Smooth muscle cell (in vitro differentiated cells): ENCODE measurements around the gene COQ4. TPM values are rescaled to one million over a fixed set of nuclear protein-coding genes. Genes with fewer than 3 reads are reported as not detected.
A peak's percentile ranks its signal among the peaks of the same experiment; 100 is the strongest.

Experiments used
- DNase-seq: peaks from one replicate; lab custom pipeline; 2025; ENCODE audit not compliant: unreplicated experiment; lab: John Stamatoyannopoulos, UW
- H2AFZ ChIP-seq: fragments of 200-600 bp; sonication (generic); 2 replicates; pipeline ENCODE4 v1.6.0; 2016; ENCODE audit warnings: antibody characterized with exemption, low read depth, mild to moderate bottlenecking
- H3F3A ChIP-seq: fragments of 200-600 bp; sonication (generic); 2 replicates; pipeline ENCODE4 v1.6.0; 2017; ENCODE audit warnings: antibody characterized with exemption, low read depth
- H3K27ac ChIP-seq: fragments of 200-600 bp; sonication (generic); 2 replicates; pipeline ENCODE4 v1.5.1; 2016; ENCODE audit warnings: low read depth, mild to moderate bottlenecking
- H3K27me3 ChIP-seq: fragments of 200-600 bp; sonication (generic); 2 replicates; pipeline ENCODE4 v1.6.1; 2016; ENCODE audit warnings: low read depth, mild to moderate bottlenecking
- H3K36me3 ChIP-seq: fragments of 200-600 bp; sonication (generic); 2 replicates; pipeline ENCODE4 v1.5.1; 2016; ENCODE audit warnings: low read depth
- H3K4me1 ChIP-seq: fragments of 200-600 bp; sonication (generic); 2 replicates; pipeline ENCODE4 v1.5.1; 2016; ENCODE audit warnings: low read depth
- H3K4me2 ChIP-seq: fragments of 200-600 bp; sonication (generic); 2 replicates; pipeline ENCODE4 v1.6.0; 2016; ENCODE audit warnings: mild to moderate bottlenecking
- H3K4me3 ChIP-seq: fragments of 200-600 bp; sonication (generic); 2 replicates; pipeline ENCODE4 v1.5.1; 2016; ENCODE audit warnings: mild to moderate bottlenecking
- H3K79me2 ChIP-seq: fragments of 200-600 bp; sonication (generic); 2 replicates; pipeline ENCODE4 v1.6.0; 2016; ENCODE audit warnings: low read depth, mild to moderate bottlenecking
- H3K9ac ChIP-seq: fragments of 200-600 bp; sonication (generic); 2 replicates; pipeline ENCODE4 v1.6.0; 2016; ENCODE audit warnings: low read depth
- H3K9me3 ChIP-seq: fragments of 200-600 bp; sonication (generic); replicated peaks from 2 replicates; pipeline ENCODE4 v1.5.1; 2016; ENCODE audit warnings: low read depth
- H4K20me1 ChIP-seq: fragments of 200-600 bp; sonication (generic); 2 replicates; pipeline ENCODE4 v1.6.0; 2016; ENCODE audit warnings: low read depth
- WGBS: methylation state at CpG from one replicate; pipeline ENCODE4 v1.1.7; 2016; ENCODE audit warnings: low lambda C conversion rate; 5-methylcytosine and 5-hydroxymethylcytosine counted together
- polyA plus RNA-seq: library from polyadenylated mRNA; unstranded; fragments of >200 nt; fragmentation: Nextera tagmentation; extraction: Ambion mirVana; gene quantifications from 2 replicates; pipeline ENCODE4 v1.2.1, GENCODE V29; 2016
- total RNA-seq: library from RNA; depleted of rRNA; stranded (reverse); fragments of >200 nt; gene quantifications from 2 replicates; pipeline ENCODE4 v1.2.3, GENCODE V29; 2014
- TF ChIP-seq, protein P1 (sequence below): fragments of 200-600 bp; sonication (generic); IDR thresholded peaks from 2 replicates; pipeline ENCODE4 v1.5.1; 2017; ENCODE audit warnings: borderline replicate concordance, mild to moderate bottlenecking, antibody characterized with exemption; ENCODE audit not compliant: insufficient read depth, poor library complexity, severe bottlenecking

The COQ4 gene
- total and polyA plus RNA-seq, 2 experiments from 2014 or later, result 16.7 to 37.5 TPM

DNA sequence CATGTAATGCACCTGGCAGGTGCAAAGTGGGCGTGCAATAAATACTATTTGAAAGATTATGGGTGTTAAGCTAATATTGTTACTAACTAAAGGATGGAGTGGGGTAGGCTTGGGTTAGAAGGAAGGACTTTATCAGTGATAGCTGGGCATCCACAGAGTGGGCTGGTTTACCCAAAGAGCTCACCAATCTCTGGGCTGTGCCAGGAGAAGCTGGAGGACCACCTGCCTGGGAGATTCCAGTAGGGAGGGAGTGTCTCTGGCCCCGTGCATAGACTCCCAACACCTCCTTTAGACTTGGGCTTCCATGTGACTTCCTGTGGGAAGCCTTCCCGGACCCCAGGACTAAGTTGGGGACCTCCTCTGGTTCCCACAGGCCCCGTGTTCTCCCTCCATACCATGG is 42.9 kb downstream of the COQ4 start:
- DNase-seq, result no peak
- H2AFZ ChIP-seq, result no peak overlapping the region
- WGBS, result 78% methylated on average over 4 of the region's 4 CpGs

DNA sequence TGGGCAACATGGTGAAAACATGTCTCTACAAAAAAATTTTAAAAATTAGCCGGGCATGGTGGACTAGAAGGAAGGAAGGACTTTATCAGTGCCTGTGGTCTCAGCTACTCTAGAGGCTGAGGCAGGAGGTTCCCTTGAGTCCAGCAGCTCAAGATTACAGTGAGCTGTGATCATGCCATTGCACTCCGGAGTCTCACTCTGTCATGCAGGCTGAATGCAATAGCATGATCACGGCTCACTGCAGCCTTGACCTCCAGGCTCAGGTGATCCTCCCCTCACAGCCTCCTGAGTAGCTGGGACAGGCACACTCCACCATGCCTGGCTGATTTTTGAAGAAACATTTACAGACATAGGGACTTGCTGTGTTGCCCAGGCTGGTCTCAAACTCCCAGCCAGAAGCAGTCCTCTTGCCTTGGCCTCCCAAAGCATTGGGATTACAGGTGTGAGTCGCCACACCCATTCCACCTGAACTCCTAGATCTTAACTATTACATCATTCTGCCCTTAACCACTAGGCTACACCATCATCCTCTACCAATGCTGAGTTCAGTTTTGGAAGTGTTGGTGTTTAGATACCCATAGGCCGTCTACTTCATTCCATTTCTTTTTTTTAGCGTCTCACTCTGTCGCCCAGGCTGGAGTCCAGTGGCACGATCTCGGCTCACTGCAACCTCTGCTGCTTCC is 46.5 kb downstream of the COQ4 start:
- Histone ChIP-seq H3K79me2 (peaks cover 25% of the 10 kb centered on the region), H3K9me3 (no peaks in the 10 kb centered on the region), H3K4me1 (peaks cover 11% of the 10 kb centered on the region), H4K20me1 (no peaks in the 10 kb centered on the region), H2AFZ (no peak overlapping the region), H3F3A (peaks cover 7% of the 10 kb centered on the region), H3K4me3 (no peak overlapping the region), H3K9ac (no peak overlapping the region), H3K4me2 (no peak overlapping the region), H3K36me3 (no peaks in the 10 kb centered on the region), H3K27me3 (no peaks in the 10 kb centered on the region), H3K27ac (no peak overlapping the region)
- WGBS, result 97% methylated on average over 9 of the region's 9 CpGs
- TF ChIP-seq, protein P1, sequence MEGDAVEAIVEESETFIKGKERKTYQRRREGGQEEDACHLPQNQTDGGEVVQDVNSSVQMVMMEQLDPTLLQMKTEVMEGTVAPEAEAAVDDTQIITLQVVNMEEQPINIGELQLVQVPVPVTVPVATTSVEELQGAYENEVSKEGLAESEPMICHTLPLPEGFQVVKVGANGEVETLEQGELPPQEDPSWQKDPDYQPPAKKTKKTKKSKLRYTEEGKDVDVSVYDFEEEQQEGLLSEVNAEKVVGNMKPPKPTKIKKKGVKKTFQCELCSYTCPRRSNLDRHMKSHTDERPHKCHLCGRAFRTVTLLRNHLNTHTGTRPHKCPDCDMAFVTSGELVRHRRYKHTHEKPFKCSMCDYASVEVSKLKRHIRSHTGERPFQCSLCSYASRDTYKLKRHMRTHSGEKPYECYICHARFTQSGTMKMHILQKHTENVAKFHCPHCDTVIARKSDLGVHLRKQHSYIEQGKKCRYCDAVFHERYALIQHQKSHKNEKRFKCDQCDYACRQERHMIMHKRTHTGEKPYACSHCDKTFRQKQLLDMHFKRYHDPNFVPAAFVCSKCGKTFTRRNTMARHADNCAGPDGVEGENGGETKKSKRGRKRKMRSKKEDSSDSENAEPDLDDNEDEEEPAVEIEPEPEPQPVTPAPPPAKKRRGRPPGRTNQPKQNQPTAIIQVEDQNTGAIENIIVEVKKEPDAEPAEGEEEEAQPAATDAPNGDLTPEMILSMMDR, result no peak
- no peak for DNase-seq

More for the DNA sequence above, 42.9 kb downstream of the COQ4 start:
- Histone ChIP-seq H3K4me2 (peak overlapping the region; percentile 87), H4K20me1 (no peaks in the 10 kb centered on the region), H3K27ac (no peak overlapping the region), H3K9me3 (no peaks in the 10 kb centered on the region), H3F3A (peaks cover 3% of the 10 kb centered on the region), H3K36me3 (no peaks in the 10 kb centered on the region), H3K4me3 (no peak overlapping the region), H3K4me1 (peaks cover 8% of the 10 kb centered on the region), H3K9ac (no peak overlapping the region), H3K79me2 (no peaks in the 10 kb centered on the region), H3K27me3 (no peaks in the 10 kb centered on the region)
- TF ChIP-seq, protein P1, result no peak

DNA sequence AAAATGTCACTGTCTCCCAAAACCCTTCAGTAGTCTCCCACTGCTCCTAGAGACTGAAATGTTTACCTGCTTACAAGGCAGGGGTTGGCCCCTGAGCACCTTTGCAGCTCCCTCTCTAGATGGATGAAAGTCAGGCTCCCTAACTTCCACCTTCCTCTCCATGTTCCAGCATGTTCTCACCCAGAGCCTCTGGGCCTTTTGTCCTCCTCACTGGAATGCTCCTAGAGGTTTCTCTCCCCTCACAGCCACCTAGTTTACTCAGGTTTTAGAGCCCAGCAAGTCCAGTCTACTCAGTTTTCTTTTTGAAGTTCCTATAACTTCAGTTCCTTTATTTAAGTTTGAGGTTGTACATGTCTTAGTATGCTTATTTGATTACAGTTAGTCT is 47.7 kb downstream of the COQ4 start:
- Histone ChIP-seq H4K20me1 (peaks cover 8% of the 10 kb centered on the region), H3K4me3 (peak overlapping the region; percentile 80), H3K79me2 (peaks cover 26% of the 10 kb centered on the region), H3K27me3 (no peaks in the 10 kb centered on the region), H3K9ac (peak overlapping the region; percentile 91), H3K4me1 (peaks cover 7% of the 10 kb centered on the region), H3K36me3 (no peaks in the 10 kb centered on the region), H3K4me2 (peak overlapping the region; percentile 89), H3K9me3 (no peaks in the 10 kb centered on the region), H3F3A (peaks cover 7% of the 10 kb centered on the region), H2AFZ (no peak overlapping the region), H3K27ac (peak overlapping the region; percentile 93)
- DNase-seq, result no peak
- TF ChIP-seq, protein P1, result no peak
